Thyroid gland (tissue), 4 donors: ENCODE measurements around the gene ADTRP. TPM values are rescaled to one million over a fixed set of nuclear protein-coding genes. Genes with fewer than 3 reads are reported as not detected.

Experiments used
- DNase-seq, 2 donors: peaks; one replicate each; pipeline ENCODE4 v3.0.0-alpha.2; 2019
- H3K27ac ChIP-seq, 3 donors: fragments of 200-600 bp; sonication (generic); 1 replicate in 2 of 3; 2 replicates in 1 of 3; pipeline ENCODE4 v1.5.1; 2016 to 2019; ENCODE audit warnings: mild to moderate bottlenecking in 1 of 3, moderate library complexity in 1 of 3
- H3K27me3 ChIP-seq: fragments of 200-600 bp; sonication (generic); one replicate; pipeline ENCODE4 v1.5.1; 2019
- H3K36me3 ChIP-seq, 2 donors: fragments of 200-600 bp; sonication (generic); one replicate each; pipeline ENCODE4 v1.5.1; 2016 to 2019
- H3K4me1 ChIP-seq, 2 donors: fragments of 200-600 bp; sonication (generic); one replicate each; pipeline ENCODE4 v1.5.1; 2017 to 2019
- H3K4me3 ChIP-seq, 3 donors: fragments of 200-600 bp; sonication (generic); replicated peaks in 1 of 3; 1 replicate in 2 of 3; 2 replicates in 1 of 3; pipeline ENCODE4 v1.5.1; 2016; ENCODE audit warnings: mild to moderate bottlenecking in 1 of 3
- H3K9me3 ChIP-seq: fragments of 200-600 bp; sonication (generic); one replicate; pipeline ENCODE4 v1.5.1; 2017
- POLR2A ChIP-seq, 2 donors: fragments of 450-650 bp; IDR thresholded peaks; one replicate each; pipeline ENCODE4 v1.6.1; 2017; ENCODE audit warnings: antibody characterized with exemption in 2 of 2, mild to moderate bottlenecking in 2 of 2, moderate library complexity in 1 of 2
- WGBS, 2 donors: methylation state at CpG; one replicate each; pipeline ENCODE4 v1.1.5; 2017; 5-methylcytosine and 5-hydroxymethylcytosine counted together
- intact Hi-C: fragments of 100-400 bp; cut with DNase I; formaldehyde crosslinking; loops from one replicate; pipeline ENCODE4 v1.15.1; 2023
- total RNA-seq, 4 donors: library from RNA; depleted of rRNA; stranded (reverse); fragments of >200 nt; gene quantifications; one replicate each; pipeline ENCODE4 v1.2.3, GENCODE V29; 2016
- TF ChIP-seq, protein P1 (sequence below), 6 experiments: fragments of 200-600 bp in 3 of 6; fragments of 450-650 bp in 3 of 6; sonication (generic) in 3 of 6; IDR thresholded peaks; one replicate each; pipeline ENCODE4 v1.5.1; 2016 to 2019; ENCODE audit warnings: antibody characterized with exemption in 6 of 6, mild to moderate bottlenecking in 2 of 6, inconsistent platforms in 1 of 6, moderate library complexity in 1 of 6

The ADTRP gene
- total RNA-seq, 4 donors from 2014 or later = 0.40 to 3.5 TPM; not detected in 2

DNA sequence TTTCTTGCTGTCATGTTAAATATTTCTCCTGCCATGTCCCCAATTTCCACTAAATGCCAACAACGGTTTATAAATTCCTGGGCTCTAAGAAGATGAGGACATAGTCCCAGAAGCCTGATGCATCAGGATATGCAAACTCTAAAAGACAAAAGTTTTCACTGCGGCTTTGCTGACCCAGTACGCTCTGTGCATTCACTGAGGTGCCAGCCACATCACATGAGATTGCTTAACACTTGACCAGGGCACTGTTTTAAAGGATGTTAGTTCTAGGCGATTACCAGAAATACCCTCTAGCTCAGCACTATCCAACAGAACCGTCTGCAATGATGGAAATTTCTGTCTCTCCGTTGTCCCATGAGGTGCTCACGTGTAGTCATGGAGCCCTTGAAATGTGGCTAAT lies 19.9 kb upstream of the ADTRP start:
- Histone ChIP-seq H3K27ac (no peak overlapping the region), H3K4me3 (no peak overlapping the region), H3K4me1 (peaks cover 31 to 36% of the 10 kb centered on the region in 2 donors), H3K36me3 (no peaks in the 10 kb centered on the region), H3K27me3 (no peaks in the 10 kb centered on the region), H3K9me3 (no peaks in the 10 kb centered on the region)
- TF ChIP-seq, protein P1, sequence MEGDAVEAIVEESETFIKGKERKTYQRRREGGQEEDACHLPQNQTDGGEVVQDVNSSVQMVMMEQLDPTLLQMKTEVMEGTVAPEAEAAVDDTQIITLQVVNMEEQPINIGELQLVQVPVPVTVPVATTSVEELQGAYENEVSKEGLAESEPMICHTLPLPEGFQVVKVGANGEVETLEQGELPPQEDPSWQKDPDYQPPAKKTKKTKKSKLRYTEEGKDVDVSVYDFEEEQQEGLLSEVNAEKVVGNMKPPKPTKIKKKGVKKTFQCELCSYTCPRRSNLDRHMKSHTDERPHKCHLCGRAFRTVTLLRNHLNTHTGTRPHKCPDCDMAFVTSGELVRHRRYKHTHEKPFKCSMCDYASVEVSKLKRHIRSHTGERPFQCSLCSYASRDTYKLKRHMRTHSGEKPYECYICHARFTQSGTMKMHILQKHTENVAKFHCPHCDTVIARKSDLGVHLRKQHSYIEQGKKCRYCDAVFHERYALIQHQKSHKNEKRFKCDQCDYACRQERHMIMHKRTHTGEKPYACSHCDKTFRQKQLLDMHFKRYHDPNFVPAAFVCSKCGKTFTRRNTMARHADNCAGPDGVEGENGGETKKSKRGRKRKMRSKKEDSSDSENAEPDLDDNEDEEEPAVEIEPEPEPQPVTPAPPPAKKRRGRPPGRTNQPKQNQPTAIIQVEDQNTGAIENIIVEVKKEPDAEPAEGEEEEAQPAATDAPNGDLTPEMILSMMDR (IDR thresholded peaks at IDR 0.05) = no peak
- no peak for TF ChIP-seq POLR2A (IDR thresholded peaks at IDR 0.05)
- DNase-seq = no peak
- 90 to 93% methylated on average over 7 of the region's 7 CpGs for WGBS, 2 donors
- intact Hi-C loops = no loop called here

DNA sequence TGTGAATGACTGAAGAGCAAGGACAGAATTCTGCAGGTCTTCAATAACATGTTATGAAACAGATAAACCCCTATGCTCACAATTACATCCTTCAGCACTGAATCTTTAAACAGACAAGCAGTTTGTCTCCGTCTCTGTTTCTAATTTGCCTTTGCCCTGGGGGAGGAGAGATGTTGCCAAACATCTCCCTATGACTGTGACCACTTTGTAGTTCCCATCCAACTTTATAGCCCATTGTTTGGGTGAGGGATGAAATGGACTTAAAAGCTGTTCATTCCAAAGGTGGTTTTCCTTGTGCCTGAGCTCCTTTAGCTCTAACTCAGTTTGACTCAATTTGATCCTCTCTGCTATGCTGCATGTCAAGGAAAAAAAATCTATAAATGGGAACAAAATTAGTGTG lies 19.5 kb upstream of the ADTRP start:
- TF ChIP-seq, protein P1 (IDR thresholded peaks at IDR 0.05) = no peak
- no peak for TF ChIP-seq POLR2A (IDR thresholded peaks at IDR 0.05)
- Histone ChIP-seq H3K27ac (no peak overlapping the region), H3K36me3 (no peaks in the 10 kb centered on the region), H3K4me1 (peaks cover 27 to 32% of the 10 kb centered on the region in 2 donors), H3K27me3 (no peaks in the 10 kb centered on the region), H3K9me3 (no peaks in the 10 kb centered on the region), H3K4me3 (no peak overlapping the region)
- intact Hi-C loops = no loop called here
- no peak for DNase-seq
- WGBS, 2 donors = 77 to 86% methylated on average over 1 of the region's 1 CpG

DNA sequence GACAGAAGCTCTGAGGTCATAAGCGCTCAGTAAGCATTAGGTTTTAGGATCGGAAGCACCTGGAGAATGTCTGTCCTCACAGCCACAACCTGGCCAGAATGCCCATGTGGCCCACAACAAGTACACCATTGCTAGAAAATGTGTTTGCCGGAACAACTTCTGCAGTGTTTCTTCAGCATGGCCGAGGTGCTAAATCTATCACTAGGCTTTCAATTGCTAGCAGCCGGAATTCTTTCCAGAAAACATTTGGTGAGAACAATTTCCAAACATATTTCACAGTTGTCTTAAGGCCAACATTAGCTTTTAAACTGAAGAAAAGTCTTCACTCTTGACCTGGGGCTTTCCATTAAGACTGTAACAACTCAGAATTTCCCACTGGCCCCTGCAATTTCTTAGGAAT lies 18.2 kb upstream of the ADTRP start:
- Histone ChIP-seq H3K9me3 (no peaks in the 10 kb centered on the region), H3K4me1 (peaks cover 16 to 19% of the 10 kb centered on the region in 2 donors), H3K27ac (no peak overlapping the region), H3K36me3 (no peaks in the 10 kb centered on the region), H3K4me3 (no peak overlapping the region), H3K27me3 (no peaks in the 10 kb centered on the region)
- TF ChIP-seq, protein P1 (IDR thresholded peaks at IDR 0.05) = no peak
- TF ChIP-seq POLR2A (IDR thresholded peaks at IDR 0.05) = no peak
- WGBS, 2 donors = 88 to 91% methylated on average over 5 of the region's 5 CpGs
- intact Hi-C loops = no loop called here
- DNase-seq = no peak

DNA sequence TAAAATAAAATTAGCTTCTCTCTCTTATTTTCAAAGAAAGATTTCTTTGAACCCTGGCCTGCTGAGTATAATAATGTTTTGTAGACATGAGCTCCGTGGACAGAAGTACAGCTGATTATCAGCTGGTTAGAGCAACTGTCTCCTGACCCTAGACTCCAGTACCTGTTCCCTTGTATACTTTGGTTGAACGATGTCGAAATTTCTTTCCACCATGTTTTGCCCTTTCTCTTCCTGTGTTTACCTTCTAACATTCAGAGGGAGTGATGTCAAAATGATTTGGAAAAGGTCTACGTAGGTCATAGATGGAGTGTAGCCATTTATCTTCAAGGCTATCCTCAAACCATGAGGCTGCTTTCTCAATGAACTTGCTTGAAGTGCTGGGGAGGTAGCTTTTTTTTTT lies 16.8 kb upstream of the ADTRP start:
- Histone ChIP-seq H3K9me3 (no peaks in the 10 kb centered on the region), H3K36me3 (no peaks in the 10 kb centered on the region), H3K4me1 (peaks cover 15 to 19% of the 10 kb centered on the region in 2 donors), H3K4me3 (no peak overlapping the region), H3K27me3 (no peaks in the 10 kb centered on the region), H3K27ac (peak overlapping the region; percentile 29 to 78 (median 72))
- TF ChIP-seq POLR2A (IDR thresholded peaks at IDR 0.05) = no peak
- TF ChIP-seq, protein P1 (IDR thresholded peaks at IDR 0.05) = no peak
- intact Hi-C loops = no loop called here
- 82 to 84% methylated on average over 4 of the region's 4 CpGs for WGBS, 2 donors
- DNase-seq = no peak

DNA sequence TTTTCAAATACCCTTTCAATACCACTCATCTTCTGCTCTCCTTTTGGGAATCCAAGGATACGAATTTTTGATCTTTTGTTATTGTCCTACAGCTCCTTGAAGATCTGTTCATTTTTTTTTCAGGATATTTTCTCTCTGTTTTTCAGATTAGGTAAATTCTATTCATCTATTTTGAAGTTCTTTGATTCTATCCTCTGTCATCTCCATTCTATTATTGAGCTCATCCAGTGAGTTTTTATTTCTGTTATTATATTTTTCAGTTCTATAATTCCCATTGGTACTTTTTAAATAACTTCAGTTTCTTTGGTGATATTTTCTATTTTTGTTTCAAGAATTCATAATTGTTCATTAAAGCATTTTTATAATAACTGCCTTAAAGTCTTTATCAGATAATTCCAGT lies 14.7 kb upstream of the ADTRP start:
- Histone ChIP-seq H3K27ac (no peak overlapping the region), H3K4me1 (peaks cover 19 to 25% of the 10 kb centered on the region in 2 donors), H3K4me3 (no peak overlapping the region), H3K27me3 (no peaks in the 10 kb centered on the region), H3K36me3 (no peaks in the 10 kb centered on the region), H3K9me3 (no peaks in the 10 kb centered on the region)
- 85 to 92% methylated on average over 1 of the region's 1 CpG for WGBS, 2 donors
- intact Hi-C loops = no loop called here
- no peak for TF ChIP-seq POLR2A (IDR thresholded peaks at IDR 0.05)
- TF ChIP-seq, protein P1 (IDR thresholded peaks at IDR 0.05) = no peak
- DNase-seq = no peak
